IPS-18c (cell line): ENCODE results near the gene CPT1B.

Experiments used
- H3K4me3 ChIP-seq: 2 replicates; pipeline ENCODE4 v1.7.0; 2013; ENCODE audit warnings: low read depth, mild to moderate bottlenecking, low read length, moderate library complexity; ENCODE audit not compliant: insufficient read depth
- H3K9me3 ChIP-seq: one replicate; pipeline ENCODE4 v1.6.1; 2013; ENCODE audit warnings: mild to moderate bottlenecking, low read length, moderate library complexity; ENCODE audit not compliant: control insufficient read depth, insufficient read depth

Gene CPT1B

DNA sequence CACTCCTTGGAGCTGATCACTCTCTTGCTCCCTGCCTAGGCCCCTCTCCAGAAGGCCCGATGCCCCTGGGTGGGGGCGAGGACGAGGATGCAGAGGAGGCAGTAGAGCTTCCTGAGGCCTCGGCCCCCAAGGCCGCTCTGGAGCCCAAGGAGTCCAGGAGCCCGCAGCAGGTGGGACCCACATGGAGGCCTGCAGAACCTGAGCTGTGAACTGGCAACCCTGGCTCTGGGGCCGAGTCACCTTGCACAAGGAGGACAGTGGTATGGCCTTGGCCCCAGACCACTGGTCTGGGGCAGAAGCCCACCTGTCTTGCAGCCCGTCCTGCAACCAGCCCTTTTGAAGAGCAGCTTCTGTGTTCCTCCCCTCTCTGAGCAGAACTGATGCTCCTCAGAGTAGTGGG, 59.1 kb downstream of the CPT1B start:
- H3K4me3 ChIP-seq = no peak overlapping the region

More for the DNA sequence above, 59.1 kb downstream of the CPT1B start:
- no peaks in the 10 kb centered on the region for H3K9me3 ChIP-seq
